GM12878 (cell line): ENCODE data around the gene VSTM5. TPM values are rescaled to one million over a fixed set of nuclear protein-coding genes. Genes with fewer than 3 reads are reported as not detected.

Source experiments
- ATAC-seq: fragments of 200-7000 bp; cut with Tn5 transposase; 3 replicates; pipeline ENCODE4 v1.9.1; 2020; ENCODE audit warnings: mild to moderate bottlenecking, moderate library complexity
- BruUV-seq: library from RNA; stranded (reverse); fragments of 400-500 nt; replicated peaks from 2 replicates; lab custom pipeline; 2021; lab: Mats Ljungman, UMichigan
- CTCF ChIA-PET: fragments of 300-600 bp; sonication (Branson Sonifier 250); formaldehyde crosslinking; extraction: SDS; loops from one replicate; lab custom pipeline; 2021; ENCODE audit warnings: inconsistent platforms; lab: Yijun Ruan, JAX
- POLR2A ChIA-PET: fragments of 350-600 bp; formaldehyde crosslinking; extraction: SDS; loops from one replicate; lab custom pipeline; 2021; ENCODE audit warnings: inconsistent platforms; lab: Charles Lee
- RAD21 ChIA-PET: fragments of 300-600 bp; sonication (Branson Sonifier 250); formaldehyde crosslinking; loops from one replicate; lab custom pipeline; 2023; ENCODE audit warnings: antibody characterized with exemption; ENCODE audit not compliant: unreplicated experiment; lab: Charles Lee
- SMC1A ChIA-PET: fragments of 300-600 bp; sonication (Branson Sonifier 250); formaldehyde crosslinking; loops from one replicate; lab custom pipeline; 2023; ENCODE audit not compliant: unreplicated experiment, uncharacterized antibody; lab: Charles Lee
- DNase-seq: peaks from one replicate; pipeline ENCODE4 v3.0.0-alpha.2; 2011; ENCODE audit warnings: low read depth, low spot score
- FAIRE-seq: peaks from 3 replicates; lab custom pipeline; 2011; peaks lifted over from hg19 to GRCh38; lab: Jason Lieb, UNC
- H2AFZ ChIP-seq: 2 replicates; pipeline ENCODE4 v1.6.0; 2011; ENCODE audit warnings: low read depth, low read length, control low read depth; ENCODE audit not compliant: control insufficient read depth
- H3K27ac ChIP-seq: 2 replicates; pipeline ENCODE4 v1.5.1; 2011; ENCODE audit warnings: control low read depth; ENCODE audit not compliant: control insufficient read depth, insufficient read depth
- H3K27me3 ChIP-seq, 2 experiments: replicated peaks in 1 of 2; 2 replicates each; pipeline versions ENCODE4 v1.6.0 to v1.6.1; 2011; ENCODE audit warnings: low read length in 1 of 2; ENCODE audit not compliant: control insufficient read depth in 2 of 2, insufficient read depth in 2 of 2
- H3K36me3 ChIP-seq, 2 experiments: 2 replicates each; pipeline ENCODE4 v1.5.1; 2011; ENCODE audit warnings: low read length in 1 of 2; ENCODE audit not compliant: control insufficient read depth in 2 of 2, insufficient read depth in 2 of 2
- H3K4me1 ChIP-seq: 2 replicates; pipeline ENCODE4 v1.6.1; 2011; ENCODE audit warnings: mild to moderate bottlenecking, low read length, moderate library complexity, mixed read lengths; ENCODE audit not compliant: control insufficient read depth, insufficient read depth
- H3K4me2 ChIP-seq: 2 replicates; pipeline ENCODE4 v1.6.0; 2011; ENCODE audit warnings: control low read depth; ENCODE audit not compliant: control insufficient read depth, insufficient read depth
- H3K4me3 ChIP-seq: fragments of 200-600 bp; sonication (generic); 2 replicates; pipeline ENCODE4 v1.5.1; 2016
- H3K79me2 ChIP-seq: 2 replicates; pipeline ENCODE4 v1.6.0; 2011; ENCODE audit warnings: low read length; ENCODE audit not compliant: control insufficient read depth, insufficient read depth
- H3K9ac ChIP-seq: 2 replicates; pipeline ENCODE4 v1.8.0; 2011; ENCODE audit warnings: low read length, control low read depth, mixed read lengths; ENCODE audit not compliant: control insufficient read depth, insufficient read depth
- H3K9me3 ChIP-seq: replicated peaks from 3 replicates; pipeline ENCODE4 v1.5.1; 2011; ENCODE audit warnings: mild to moderate bottlenecking, low read length; ENCODE audit not compliant: control insufficient read depth, insufficient read depth
- H4K20me1 ChIP-seq: 2 replicates; pipeline ENCODE4 v1.6.0; 2011; ENCODE audit not compliant: control insufficient read depth, insufficient read depth
- CBX5 ChIP-seq: sonication (generic); IDR thresholded peaks from 2 replicates; pipeline ENCODE4 v1.6.1; 2016; ENCODE audit warnings: low read depth, moderate library complexity, mild to moderate bottlenecking, inconsistent platforms
- CHD1 ChIP-seq: IDR thresholded peaks from 2 replicates; pipeline ENCODE4 v1.6.1; 2012; ENCODE audit warnings: low read depth, low read length, improper control_type of control experiment
- EGR1 ChIP-seq, 2 experiments: IDR thresholded peaks; 1 replicate in 1 of 2; 2 replicates in 1 of 2; pipeline ENCODE4 v1.6.1; 2011 to 2012; ENCODE audit warnings: low read depth in 2 of 2, low read length in 2 of 2, borderline replicate concordance in 1 of 2, mild to moderate bottlenecking in 1 of 2, moderate library complexity in 1 of 2
- FOS ChIP-seq: IDR thresholded peaks from 3 replicates; pipeline ENCODE4 v1.6.1; 2011; ENCODE audit warnings: borderline replicate concordance; ENCODE audit not compliant: insufficient read length; ENCODE audit errors: extremely low read depth
- GABPA ChIP-seq: IDR thresholded peaks from 2 replicates; pipeline ENCODE4 v1.6.1; 2014; ENCODE audit warnings: antibody characterized with exemption, low read depth, mild to moderate bottlenecking, inconsistent platforms
- NFIC ChIP-seq: IDR thresholded peaks from 2 replicates; pipeline ENCODE4 v1.6.1; 2012; ENCODE audit warnings: low read depth, mild to moderate bottlenecking, inconsistent platforms, low read length, moderate library complexity
- NR2F1 ChIP-seq: fragments of 450-650 bp; conservative IDR thresholded peaks from 2 replicates; pipeline ENCODE4 v1.6.1; 2017; ENCODE audit warnings: mild to moderate bottlenecking
- TCF3 ChIP-seq: IDR thresholded peaks from 2 replicates; pipeline ENCODE4 v1.6.1; 2012; ENCODE audit warnings: low read depth, mild to moderate bottlenecking, low read length, borderline replicate concordance; ENCODE audit not compliant: insufficient read depth
- WGBS: methylation state at CpG from one replicate; pipeline ENCODE4 v1.1.6; 2016; ENCODE audit warnings: low lambda C conversion rate; ENCODE audit not compliant: insufficient replicate concordance, insufficient coverage; ENCODE audit errors: missing lambda C conversion rate; 5-methylcytosine and 5-hydroxymethylcytosine counted together
- in situ Hi-C: fragments of 300-500 bp; cut with MboI; formaldehyde crosslinking; loops from 9 replicates; pipeline ENCODE4 v1.14.3; 2018; ENCODE audit warnings: mixed read lengths
- intact Hi-C: fragments of 100-400 bp; cut with micrococcal nuclease; formaldehyde crosslinking; loops from one replicate; pipeline ENCODE4 v1.14.2; 2022; ENCODE audit not compliant: unreplicated experiment
- polyA plus RNA-seq, 11 experiments: library from polyadenylated mRNA; depleted of rRNA in 4 of 11; unstranded in 6 of 11; stranded (reverse) in 5 of 11; fragments of >200 nt; fragmentation: Nextera tagmentation in 4 of 11; fragmentation: Illumina TruSeq in 1 of 11; extraction: Ambion mirVana in 4 of 11; extraction: Trizol in 1 of 11; gene quantifications; 1 replicate in 1 of 11; 2 replicates in 10 of 11; pipeline versions ENCODE4 v1.2.1 to v1.2.3, GENCODE V29; 2011 to 2016; ENCODE audit warnings: inconsistent platforms in 2 of 11, missing spikeins in 2 of 11, low read depth in 1 of 11
- total RNA-seq, 4 experiments: library from RNA; depleted of rRNA in 3 of 4; stranded (reverse); fragments of >200 nt in 3 of 4; fragmentation: Illumina TruSeq in 1 of 4; extraction: Trizol in 1 of 4; gene quantifications; 2 replicates each; pipeline versions ENCODE4 v1.2.1 to v1.2.3, GENCODE V29; 2013 to 2021
- TF ChIP-seq, protein P1 (sequence below): fragments of 450-650 bp; IDR thresholded peaks from 2 replicates; pipeline ENCODE4 v1.6.1; 2017; ENCODE audit warnings: antibody characterized with exemption, mild to moderate bottlenecking, moderate library complexity
- TF ChIP-seq, protein P2 (sequence below): fragments of 450-650 bp; IDR thresholded peaks from 2 replicates; pipeline ENCODE4 v1.6.1; 2017; ENCODE audit warnings: borderline replicate concordance
- TF ChIP-seq, protein P3 (sequence below): fragments of 450-650 bp; IDR thresholded peaks from 2 replicates; pipeline ENCODE4 v1.6.1; 2014; ENCODE audit warnings: mild to moderate bottlenecking
- TF ChIP-seq, protein P4 (sequence below): fragments of 450-650 bp; IDR thresholded peaks from 2 replicates; pipeline ENCODE4 v1.6.1; 2017; ENCODE audit warnings: mild to moderate bottlenecking, moderate library complexity

VSTM5 gene
- total and polyA plus RNA-seq, 10 of the 15 experiments (the other 5 are each of a cell fraction or from before 2014, with no cell fraction given), result not detected

DNA sequence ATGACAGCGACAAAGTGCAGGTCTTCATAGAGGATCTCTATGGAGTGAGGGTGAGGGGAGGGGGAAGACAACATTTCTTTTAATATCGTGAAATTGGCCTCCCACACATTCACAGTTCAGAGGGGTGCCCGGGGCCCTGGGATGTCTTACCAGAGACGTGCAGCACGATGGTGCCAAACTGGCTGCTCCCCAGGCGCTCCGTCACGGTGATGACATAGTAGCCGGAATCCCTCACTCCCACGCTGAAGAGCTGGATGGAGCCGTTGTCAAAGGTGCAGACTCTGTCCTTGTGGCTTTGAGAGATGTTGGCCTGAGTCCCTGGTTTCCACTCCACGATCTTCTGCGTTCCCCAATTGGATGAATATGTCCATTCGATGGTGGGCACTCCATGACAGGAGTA lies 29.6 kb downstream of the VSTM5 start (continued):
- TF ChIP-seq, protein P1, sequence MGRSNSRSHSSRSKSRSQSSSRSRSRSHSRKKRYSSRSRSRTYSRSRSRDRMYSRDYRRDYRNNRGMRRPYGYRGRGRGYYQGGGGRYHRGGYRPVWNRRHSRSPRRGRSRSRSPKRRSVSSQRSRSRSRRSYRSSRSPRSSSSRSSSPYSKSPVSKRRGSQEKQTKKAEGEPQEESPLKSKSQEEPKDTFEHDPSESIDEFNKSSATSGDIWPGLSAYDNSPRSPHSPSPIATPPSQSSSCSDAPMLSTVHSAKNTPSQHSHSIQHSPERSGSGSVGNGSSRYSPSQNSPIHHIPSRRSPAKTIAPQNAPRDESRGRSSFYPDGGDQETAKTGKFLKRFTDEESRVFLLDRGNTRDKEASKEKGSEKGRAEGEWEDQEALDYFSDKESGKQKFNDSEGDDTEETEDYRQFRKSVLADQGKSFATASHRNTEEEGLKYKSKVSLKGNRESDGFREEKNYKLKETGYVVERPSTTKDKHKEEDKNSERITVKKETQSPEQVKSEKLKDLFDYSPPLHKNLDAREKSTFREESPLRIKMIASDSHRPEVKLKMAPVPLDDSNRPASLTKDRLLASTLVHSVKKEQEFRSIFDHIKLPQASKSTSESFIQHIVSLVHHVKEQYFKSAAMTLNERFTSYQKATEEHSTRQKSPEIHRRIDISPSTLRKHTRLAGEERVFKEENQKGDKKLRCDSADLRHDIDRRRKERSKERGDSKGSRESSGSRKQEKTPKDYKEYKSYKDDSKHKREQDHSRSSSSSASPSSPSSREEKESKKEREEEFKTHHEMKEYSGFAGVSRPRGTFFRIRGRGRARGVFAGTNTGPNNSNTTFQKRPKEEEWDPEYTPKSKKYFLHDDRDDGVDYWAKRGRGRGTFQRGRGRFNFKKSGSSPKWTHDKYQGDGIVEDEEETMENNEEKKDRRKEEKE, result no peak
- TF ChIP-seq TCF3 (no peak), NR2F1 (no peak)

DNA sequence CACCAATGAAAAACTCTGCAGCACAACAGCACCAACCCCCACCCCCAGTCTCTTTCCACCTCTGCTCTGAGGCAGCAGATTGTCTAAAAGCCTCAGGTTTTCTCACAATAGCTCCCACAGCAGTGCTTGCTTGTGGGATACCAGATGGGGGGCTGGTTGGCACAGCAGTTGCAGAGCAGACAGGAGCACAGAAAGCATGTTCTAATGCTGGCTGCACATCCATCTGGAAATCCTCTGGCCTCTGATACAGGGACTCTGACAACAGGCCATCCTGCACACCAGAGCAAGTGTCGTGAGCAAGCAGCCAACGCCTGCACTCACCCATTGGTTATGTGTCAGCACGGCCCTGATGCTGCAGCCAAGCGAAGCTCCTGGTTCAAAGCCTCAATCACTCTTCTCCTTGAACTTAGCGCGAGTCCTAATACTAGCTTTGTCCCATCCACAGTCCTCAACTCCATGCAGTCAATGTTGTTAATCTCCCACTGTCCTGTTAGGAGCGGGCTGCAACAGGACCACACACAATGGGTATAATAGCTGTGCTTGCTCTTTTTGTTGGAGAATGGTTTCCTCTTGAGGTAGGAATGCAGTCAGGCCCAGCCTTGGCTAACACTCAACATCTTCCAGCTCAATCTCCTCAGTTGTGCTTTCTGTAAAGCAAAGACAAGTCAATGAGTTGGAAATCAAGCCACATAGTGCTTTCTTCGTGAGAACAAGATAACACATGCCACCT lies 30.3 kb downstream of the VSTM5 start:
- ATAC-seq (no peak), DNase-seq (no peak), FAIRE-seq (no peak)
- in situ Hi-C loops (no loop called here), intact Hi-C loops (no loop called here)
- ChIA-PET RAD21 (no interaction called here), POLR2A (no interaction called here), SMC1A (no interaction called here), CTCF (no interaction called here)
- no peaks in the 10 kb centered on the region for H3K9me3 ChIP-seq
- H3K4me3 ChIP-seq, result no peak overlapping the region
- BruUV-seq, result no TSS peak
- no peak overlapping the region for H2AFZ ChIP-seq
- H3K36me3 ChIP-seq, result 0 out of 4 replicates have a peak, but pooled peaks cover 0 to 3% of the 10 kb centered on the region in 2 experiments
- WGBS, result 69% methylated on average over 8 of the region's 8 CpGs
- no peaks in the 10 kb centered on the region for H3K4me1 ChIP-seq
- H3K27ac ChIP-seq, result no peak overlapping the region
- no peaks in the 10 kb centered on the region for H3K79me2 ChIP-seq
- H4K20me1 ChIP-seq, result no peaks in the 10 kb centered on the region
- no peak overlapping the region for H3K9ac ChIP-seq
- no peak overlapping the region for H3K4me2 ChIP-seq
- H3K27me3 ChIP-seq, result no peaks in the 10 kb centered on the region
- no peak for TF ChIP-seq FOS
- no peak for TF ChIP-seq CBX5
- TF ChIP-seq CHD1, result no peak
- TF ChIP-seq EGR1 (IDR thresholded peaks at IDR 0.05; ENCODE audit: borderline replicate concordance in 1 of 2, low read depth in 2 of 2, low read length in 2 of 2), result no peak
- no peak for TF ChIP-seq GABPA
- no peak for TF ChIP-seq NFIC
- TF ChIP-seq, protein P2, sequence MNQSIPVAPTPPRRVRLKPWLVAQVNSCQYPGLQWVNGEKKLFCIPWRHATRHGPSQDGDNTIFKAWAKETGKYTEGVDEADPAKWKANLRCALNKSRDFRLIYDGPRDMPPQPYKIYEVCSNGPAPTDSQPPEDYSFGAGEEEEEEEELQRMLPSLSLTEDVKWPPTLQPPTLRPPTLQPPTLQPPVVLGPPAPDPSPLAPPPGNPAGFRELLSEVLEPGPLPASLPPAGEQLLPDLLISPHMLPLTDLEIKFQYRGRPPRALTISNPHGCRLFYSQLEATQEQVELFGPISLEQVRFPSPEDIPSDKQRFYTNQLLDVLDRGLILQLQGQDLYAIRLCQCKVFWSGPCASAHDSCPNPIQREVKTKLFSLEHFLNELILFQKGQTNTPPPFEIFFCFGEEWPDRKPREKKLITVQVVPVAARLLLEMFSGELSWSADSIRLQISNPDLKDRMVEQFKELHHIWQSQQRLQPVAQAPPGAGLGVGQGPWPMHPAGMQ, result no peak
- TF ChIP-seq, protein P3, sequence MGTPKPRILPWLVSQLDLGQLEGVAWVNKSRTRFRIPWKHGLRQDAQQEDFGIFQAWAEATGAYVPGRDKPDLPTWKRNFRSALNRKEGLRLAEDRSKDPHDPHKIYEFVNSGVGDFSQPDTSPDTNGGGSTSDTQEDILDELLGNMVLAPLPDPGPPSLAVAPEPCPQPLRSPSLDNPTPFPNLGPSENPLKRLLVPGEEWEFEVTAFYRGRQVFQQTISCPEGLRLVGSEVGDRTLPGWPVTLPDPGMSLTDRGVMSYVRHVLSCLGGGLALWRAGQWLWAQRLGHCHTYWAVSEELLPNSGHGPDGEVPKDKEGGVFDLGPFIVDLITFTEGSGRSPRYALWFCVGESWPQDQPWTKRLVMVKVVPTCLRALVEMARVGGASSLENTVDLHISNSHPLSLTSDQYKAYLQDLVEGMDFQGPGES, result no peak
- TF ChIP-seq, protein P4, sequence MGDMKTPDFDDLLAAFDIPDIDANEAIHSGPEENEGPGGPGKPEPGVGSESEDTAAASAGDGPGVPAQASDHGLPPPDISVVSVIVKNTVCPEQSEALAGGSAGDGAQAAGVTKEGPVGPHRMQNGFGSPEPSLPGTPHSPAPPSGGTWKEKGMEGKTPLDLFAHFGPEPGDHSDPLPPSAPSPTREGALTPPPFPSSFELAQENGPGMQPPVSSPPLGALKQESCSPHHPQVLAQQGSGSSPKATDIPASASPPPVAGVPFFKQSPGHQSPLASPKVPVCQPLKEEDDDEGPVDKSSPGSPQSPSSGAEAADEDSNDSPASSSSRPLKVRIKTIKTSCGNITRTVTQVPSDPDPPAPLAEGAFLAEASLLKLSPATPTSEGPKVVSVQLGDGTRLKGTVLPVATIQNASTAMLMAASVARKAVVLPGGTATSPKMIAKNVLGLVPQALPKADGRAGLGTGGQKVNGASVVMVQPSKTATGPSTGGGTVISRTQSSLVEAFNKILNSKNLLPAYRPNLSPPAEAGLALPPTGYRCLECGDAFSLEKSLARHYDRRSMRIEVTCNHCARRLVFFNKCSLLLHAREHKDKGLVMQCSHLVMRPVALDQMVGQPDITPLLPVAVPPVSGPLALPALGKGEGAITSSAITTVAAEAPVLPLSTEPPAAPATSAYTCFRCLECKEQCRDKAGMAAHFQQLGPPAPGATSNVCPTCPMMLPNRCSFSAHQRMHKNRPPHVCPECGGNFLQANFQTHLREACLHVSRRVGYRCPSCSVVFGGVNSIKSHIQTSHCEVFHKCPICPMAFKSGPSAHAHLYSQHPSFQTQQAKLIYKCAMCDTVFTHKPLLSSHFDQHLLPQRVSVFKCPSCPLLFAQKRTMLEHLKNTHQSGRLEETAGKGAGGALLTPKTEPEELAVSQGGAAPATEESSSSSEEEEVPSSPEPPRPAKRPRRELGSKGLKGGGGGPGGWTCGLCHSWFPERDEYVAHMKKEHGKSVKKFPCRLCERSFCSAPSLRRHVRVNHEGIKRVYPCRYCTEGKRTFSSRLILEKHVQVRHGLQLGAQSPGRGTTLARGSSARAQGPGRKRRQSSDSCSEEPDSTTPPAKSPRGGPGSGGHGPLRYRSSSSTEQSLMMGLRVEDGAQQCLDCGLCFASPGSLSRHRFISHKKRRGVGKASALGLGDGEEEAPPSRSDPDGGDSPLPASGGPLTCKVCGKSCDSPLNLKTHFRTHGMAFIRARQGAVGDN, result no peak
